NCI-H510A treated with DMSO at 0.1 percent for 48 hours (cell line): ENCODE results near the gene AP2A2.
"Not testable (repeated sequence)": the region's sequence is repeated elsewhere in the genome, so short reads cannot be mapped to it uniquely, and the experiment has no call there.

Source experiments
- DNase-seq: peaks from one replicate; lab custom pipeline; 2025; lab: John Stamatoyannopoulos, UW

AP2A2 gene

GRCh38 chr11:1015826-1016545 is 90.3 kb downstream of the AP2A2 start:
- DNase-seq: no peak

- DNase-seq: not testable (repeated sequence)
These were observed 91.0 kb downstream of the AP2A2 start for GRCh38 chr11:1016610-1017126.

DNA sequence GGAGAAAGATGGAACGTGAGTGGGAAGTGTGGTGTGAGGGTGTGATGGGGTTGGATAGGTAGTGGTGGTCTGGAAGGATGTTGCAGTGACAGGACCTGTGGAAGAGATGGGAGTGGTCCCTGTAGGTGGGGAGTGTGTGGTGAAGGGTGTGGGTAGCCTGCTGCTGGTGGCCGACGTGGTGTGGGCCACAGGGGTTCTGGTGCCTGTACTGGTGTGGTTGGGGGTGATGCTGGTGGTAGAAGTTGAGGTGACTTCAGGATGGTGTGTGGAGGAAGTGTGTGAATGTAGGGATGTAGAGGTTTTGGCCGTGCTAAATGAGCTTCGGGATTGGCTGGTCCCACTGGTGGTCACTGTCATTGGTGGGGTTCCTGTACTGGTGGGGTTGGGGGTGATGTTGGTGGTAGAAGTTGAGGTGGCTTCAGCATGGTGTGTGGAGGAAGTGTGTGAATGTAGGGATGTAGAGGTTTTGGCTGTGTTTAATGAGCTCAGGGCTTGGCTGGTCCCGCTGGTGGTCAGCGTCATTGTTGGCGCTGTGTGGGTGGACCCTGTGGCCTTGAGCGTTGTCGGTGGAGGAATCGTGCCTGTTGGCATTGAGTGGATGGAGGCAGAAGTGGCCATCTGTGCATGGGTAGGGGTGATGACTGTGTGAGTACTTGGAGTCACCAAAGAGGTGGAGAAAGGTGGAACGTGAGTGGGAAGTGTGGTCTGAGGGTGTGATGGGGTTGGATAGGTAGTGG is 91.8 kb downstream of the AP2A2 start:
- no peak for DNase-seq

DNA sequence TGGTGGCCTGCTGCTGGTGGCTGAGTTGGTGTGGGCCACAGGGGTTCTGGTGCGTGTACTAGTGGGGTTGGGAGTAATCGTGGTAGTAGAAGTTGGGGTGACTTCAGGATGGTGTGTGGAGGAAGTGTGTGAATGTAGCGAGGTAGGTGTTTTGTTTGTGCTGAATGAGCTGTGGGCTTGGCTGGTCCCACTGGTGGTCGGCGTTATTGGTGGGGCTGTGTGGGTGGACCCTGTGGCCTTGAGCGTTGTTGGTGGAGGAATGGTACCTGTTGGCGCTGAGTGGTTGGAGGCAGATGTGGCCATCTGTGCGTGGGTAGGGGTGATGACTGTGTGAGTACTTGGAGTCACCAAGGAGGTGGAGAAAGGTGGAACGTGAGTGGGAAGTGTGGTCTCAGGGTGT is 92.4 kb downstream of the AP2A2 start:
- DNase-seq: no peak

GRCh38 chr11:1019321-1019910 is 93.7 kb downstream of the AP2A2 start:
- no peak for DNase-seq

DNA sequence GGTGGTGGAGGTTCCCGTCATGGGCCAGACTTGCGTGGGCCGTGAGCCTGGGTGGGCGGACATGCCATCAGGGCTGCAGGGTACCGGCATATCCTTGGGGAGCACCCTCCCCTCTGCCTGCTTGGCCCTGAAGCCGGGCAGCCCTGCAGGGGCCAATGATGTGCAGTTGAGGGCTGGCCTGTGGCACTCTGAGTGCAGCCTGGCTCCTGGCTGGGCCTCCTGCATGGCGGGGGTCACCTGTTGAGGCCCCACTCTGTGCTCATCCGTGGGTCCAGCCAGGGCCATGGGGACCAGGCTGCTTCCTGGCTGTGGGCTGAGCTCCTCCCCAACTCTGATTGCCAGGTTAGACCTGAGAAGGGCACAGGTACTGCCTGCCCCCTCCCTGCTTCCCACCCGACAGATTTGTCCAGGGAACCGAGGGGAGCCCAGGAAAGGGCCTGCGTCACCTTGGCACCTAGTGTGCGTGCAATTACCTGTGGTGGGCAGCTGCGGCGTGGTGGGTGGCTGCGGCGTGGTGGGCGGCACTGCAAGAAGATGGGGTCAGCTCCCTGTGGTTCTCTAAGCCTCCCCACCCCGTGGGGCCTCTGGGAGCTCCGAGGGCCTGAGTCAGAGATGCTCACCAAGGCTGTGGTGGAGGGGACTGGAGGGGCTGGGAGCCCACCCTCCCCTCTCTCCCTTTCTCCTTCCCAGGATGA is 94.7 kb downstream of the AP2A2 start:
- DNase-seq: no peak

DNA sequence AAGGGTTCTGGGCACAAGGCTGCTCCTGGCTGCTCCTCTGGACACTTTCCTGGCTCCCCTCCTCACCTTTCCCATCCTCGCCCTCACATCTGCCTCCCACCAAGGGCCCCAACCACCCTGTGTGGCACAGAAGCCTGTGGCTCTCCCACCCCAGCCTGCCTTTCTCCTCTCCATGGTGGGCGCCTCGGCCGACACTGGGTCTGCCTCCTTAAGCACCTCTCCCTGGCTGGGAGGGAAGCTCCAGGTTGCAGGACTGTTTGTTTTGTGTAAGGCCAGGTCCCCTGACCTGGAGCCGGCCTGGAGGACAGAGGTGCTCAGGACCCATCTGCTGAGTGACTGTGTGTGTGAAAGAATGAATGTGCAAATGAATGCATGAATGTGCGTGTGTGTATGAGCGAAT is 96.7 kb downstream of the AP2A2 start:
- no peak for DNase-seq

DNA sequence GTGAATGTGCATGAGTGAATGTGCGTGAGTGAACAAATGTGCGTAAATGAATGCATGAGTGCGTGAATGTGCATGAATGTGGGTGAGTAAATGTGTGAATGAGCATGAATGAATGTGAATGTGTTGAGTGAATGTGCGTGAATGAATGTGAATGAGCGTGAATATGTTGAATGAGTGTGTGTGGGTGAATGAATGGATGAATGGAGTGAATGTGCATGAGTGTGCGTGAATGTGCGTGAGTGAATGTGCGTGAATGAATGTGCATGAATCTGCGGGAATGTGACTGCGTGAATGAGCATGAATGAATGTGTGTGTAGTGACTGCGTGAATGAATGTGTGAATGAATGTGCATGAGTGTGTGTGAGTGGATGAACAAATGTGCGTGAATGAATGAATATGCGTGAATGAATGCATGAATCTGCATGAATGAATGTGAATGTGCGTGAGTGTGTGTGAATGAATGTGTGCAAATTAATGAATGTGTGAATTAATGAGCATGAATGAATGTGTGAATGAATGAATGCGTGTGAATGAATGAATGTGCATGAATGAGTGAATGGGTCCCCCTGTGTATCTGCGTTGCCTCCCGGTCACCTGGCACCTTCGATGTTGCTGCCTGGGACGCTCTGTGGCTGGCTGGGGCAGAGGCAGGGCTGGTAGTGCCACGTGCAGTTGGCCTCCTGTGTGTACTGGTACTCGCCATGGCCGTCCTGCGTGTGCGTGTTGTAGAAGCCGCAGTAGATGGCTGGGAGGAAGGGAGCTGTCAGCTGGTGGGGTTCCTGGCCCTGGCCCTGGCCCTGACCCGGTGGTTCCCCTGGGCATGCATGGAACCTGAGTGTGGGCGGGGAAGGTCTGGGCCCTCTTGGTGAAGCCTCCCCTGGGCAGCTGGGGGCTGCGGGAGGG is 97.5 kb downstream of the AP2A2 start:
- DNase-seq: no peak

GRCh38 chr11:1023811-1024596 is 98.3 kb downstream of the AP2A2 start:
- DNase-seq: no peak

- no peak for DNase-seq
These were observed 99.1 kb downstream of the AP2A2 start for GRCh38 chr11:1024597-1025409.

GRCh38 chr11:1025410-1026162 is 99.9 kb downstream of the AP2A2 start:
- no peak for DNase-seq

GRCh38 chr11:1026163-1026450 is 100.4 kb downstream of the AP2A2 start:
- DNase-seq: no peak

- DNase-seq: no peak
These were observed 101.2 kb downstream of the AP2A2 start for GRCh38 chr11:1026641-1027482.

GRCh38 chr11:1027483-1028290 is 102.0 kb downstream of the AP2A2 start:
- no peak for DNase-seq

- DNase-seq: no peak
These were observed 102.5 kb downstream of the AP2A2 start for GRCh38 chr11:1028291-1028540.

GRCh38 chr11:1028616-1029015 is 102.9 kb downstream of the AP2A2 start:
- DNase-seq: no peak

- DNase-seq: no peak
These were observed 103.4 kb downstream of the AP2A2 start for GRCh38 chr11:1029051-1029450.

DNA sequence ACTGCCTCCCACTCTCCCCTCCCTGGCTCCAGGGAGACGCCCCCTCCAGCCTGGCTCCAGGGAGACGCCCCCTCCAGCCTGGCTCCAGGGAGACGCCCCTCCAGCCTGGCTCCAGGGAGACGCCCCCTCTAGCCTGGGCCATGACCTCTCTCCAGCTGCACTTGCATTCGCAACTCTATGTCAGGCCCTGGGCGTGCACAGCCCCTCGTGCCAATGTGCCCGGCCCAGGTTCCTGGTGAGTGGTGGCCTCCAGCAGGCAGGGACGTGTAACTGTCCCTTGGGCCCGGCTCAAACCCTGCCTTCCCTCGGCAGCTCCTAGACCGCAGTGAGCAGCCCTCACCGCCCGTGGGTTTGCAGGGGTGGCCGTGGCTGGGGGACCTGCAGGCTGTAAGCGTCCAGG is 104.0 kb downstream of the AP2A2 start:
- DNase-seq: no peak
